T-helper 2 cell treated with Interferon-gamma antibody and Interleukin-4, amounts not matched to agents 100 ng/mL and 5 ng/mL, for 36 hours (primary cell): ENCODE data around the gene ELK3. TPM values are rescaled to one million over a fixed set of nuclear protein-coding genes. Genes with fewer than 3 reads are reported as not detected.
"Not testable (repeated sequence)": the region's sequence is repeated elsewhere in the genome, so short reads cannot be mapped to it uniquely, and the experiment has no call there.

Source experiments
- intact Hi-C: fragments of 100-400 bp; cut with micrococcal nuclease; formaldehyde crosslinking; loops from one replicate; pipeline ENCODE4 v1.15.1; 2023
- total RNA-seq: library from RNA; stranded (reverse); gene quantifications from 2 replicates; pipeline ENCODE4 v1.2.3, GENCODE V29; 2022

ELK3 gene
- total RNA-seq, 1 donor from 2014 or later = 29.8 TPM

GRCh38 chr12:96301732-96302131 lies 107.6 kb downstream of the ELK3 start:
- intact Hi-C loops = no loop called here

GRCh38 chr12:96302687-96303310 lies 108.6 kb downstream of the ELK3 start:
- intact Hi-C loops = no loop called here

- intact Hi-C loops = no loop called here
Observed at GRCh38 chr12:96303653-96304052, 109.5 kb downstream of the ELK3 start.

- intact Hi-C loops = no loop called here
Observed at GRCh38 chr12:96305665-96306064, 111.5 kb downstream of the ELK3 start.

- intact Hi-C loops = no loop called here
Observed at GRCh38 chr12:96308881-96309280, 114.7 kb downstream of the ELK3 start.

- intact Hi-C loops = loop anchor here (5.0 kb wide), 1 partner anchor 207 kb away; no protein-coding TSS in a partner anchor
Observed at GRCh38 chr12:96310067-96310466, 115.9 kb downstream of the ELK3 start.

GRCh38 chr12:96311191-96311590 lies 117.0 kb downstream of the ELK3 start:
- intact Hi-C loops = loop anchor here (5.0 kb wide), 1 partner anchor 206 kb away; no protein-coding TSS in a partner anchor

GRCh38 chr12:96313606-96314005 lies 119.4 kb downstream of the ELK3 start:
- intact Hi-C loops = loop anchor here (5.0 kb wide), 1 partner anchor 204 kb away; no protein-coding TSS in a partner anchor

GRCh38 chr12:96314723-96315122 lies 120.5 kb downstream of the ELK3 start:
- intact Hi-C loops = loop anchor here (5.0 kb wide), 1 partner anchor 203 kb away; no protein-coding TSS in a partner anchor

GRCh38 chr12:96315741-96316481 lies 121.7 kb downstream of the ELK3 start:
- intact Hi-C loops = not testable (repeated sequence)

GRCh38 chr12:96317801-96318200 lies 123.6 kb downstream of the ELK3 start:
- intact Hi-C loops = not testable (repeated sequence)

Other genes starting within 250 kb of the ELK3 start
- 0.41 and 0.64 TPM in 2 replicates for gene HAL, start 198.0 kb upstream of the ELK3 start, total RNA-seq
- 47.5 and 51.4 TPM in 2 replicates for gene LTA4H, start 158.8 kb upstream of the ELK3 start, total RNA-seq
- 36.9 and 42.6 TPM in 2 replicates for gene CDK17, start 206.1 kb downstream of the ELK3 start, total RNA-seq